ENCODE results near the gene CDRT15. TPM values are rescaled to one million over a fixed set of nuclear protein-coding genes. Genes with fewer than 3 reads are reported as not detected.
"Not testable (repeated sequence)": the region's sequence is repeated elsewhere in the genome, so short reads cannot be mapped to it uniquely, and the experiment has no call there.

CDRT15 gene
- total RNA-seq, 1 donor: not detected

DNA sequence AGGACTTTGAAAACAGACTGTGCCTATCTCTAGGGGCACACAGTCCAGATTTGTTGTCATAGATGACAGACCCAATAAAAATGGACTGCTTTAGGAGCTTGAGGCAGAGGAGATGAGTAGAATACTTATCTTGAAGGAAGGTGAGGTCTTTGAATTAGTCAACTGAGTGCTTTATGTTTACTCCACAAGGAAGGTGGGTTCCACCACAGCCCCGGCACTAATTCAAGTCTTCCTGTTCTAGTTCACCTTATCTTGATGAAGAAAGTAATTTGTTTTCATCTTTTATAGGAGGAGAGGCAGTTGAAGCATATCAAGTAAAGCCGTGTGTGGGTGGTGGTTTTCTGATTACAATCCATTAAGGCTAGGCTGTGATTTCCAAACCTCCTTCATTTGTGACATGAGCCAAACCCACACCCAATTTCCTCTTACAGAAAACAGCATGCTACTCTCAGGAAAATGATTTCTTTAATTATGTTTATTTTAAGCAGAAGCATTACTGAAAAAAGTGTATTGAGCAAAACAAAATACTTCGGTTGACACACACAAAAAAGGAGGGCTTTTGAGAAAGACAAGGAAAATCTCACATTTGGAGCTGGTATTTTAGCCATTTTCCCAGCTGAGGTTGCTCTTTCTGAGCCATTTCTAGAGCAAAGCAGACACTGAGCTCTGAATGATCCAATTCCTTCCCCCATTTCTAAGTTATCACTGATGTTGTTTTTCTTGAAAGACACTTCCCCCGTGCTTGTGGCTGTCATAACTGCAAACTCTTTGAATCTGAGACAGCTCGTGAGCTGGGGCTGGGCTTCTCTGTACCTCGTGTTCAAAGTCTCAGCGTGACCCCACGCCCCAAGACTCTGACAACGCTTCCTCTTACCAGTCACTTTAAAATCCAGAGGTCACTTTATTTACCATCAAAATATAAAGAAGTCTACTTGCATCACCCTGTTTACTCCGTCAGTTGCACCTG lies 35.4 kb downstream of the CDRT15 start:
- Histone ChIP-seq H3K4me1 (ENCODE audit: insufficient read depth, low read length) (peaks cover 93% of the 10 kb centered on the region), H3K27me3 (ENCODE audit: insufficient read depth, low read length) (no peaks in the 10 kb centered on the region), H3K4me3 (ENCODE audit: low read length) (no peak overlapping the region), H3K9me3 (ENCODE audit: low read depth, low read length) (no peaks in the 10 kb centered on the region)

DNA sequence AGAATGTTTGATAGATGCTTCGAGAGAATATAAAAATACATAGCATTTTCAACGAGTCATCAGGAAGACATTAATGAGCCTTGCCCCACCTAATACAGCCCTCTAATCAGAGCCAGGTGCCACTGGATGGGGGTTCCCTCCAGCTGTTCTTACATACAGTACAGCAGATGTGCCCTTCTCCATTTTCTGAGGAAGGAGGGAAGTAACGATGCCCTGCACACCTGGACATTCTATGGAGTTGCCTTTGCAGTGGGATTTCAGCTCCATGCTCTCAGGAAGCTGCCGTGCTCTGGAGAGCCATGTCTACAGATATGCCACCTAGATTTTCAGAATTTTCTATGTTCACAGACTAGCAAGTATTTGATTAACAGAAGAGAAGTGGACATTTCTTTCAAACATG lies 36.3 kb downstream of the CDRT15 start:
- Histone ChIP-seq H3K4me3 (ENCODE audit: low read length) (no peak overlapping the region), H3K9me3 (ENCODE audit: low read depth, low read length) (no peaks in the 10 kb centered on the region), H3K27me3 (ENCODE audit: insufficient read depth, low read length) (no peaks in the 10 kb centered on the region), H3K4me1 (ENCODE audit: insufficient read depth, low read length) (peaks cover 92% of the 10 kb centered on the region)

DNA sequence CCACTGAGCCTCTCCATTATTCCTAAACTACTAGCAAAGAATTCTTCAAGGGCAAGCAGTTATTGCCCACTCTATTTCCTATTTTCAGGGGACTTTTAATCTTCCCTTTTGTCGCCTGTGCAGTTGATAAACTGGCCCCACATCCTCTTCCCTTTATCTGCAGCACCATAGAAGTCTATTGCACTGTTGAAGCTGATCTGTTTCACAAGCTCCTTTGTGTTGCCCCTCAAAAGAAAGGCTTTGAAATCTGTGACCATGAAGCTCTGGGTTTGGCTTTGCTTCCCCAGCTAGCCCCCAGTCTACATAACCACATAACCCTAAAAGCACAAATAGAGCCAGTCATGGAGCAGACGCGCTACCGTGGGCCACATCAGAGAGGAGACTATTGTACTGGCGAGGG lies 37.1 kb downstream of the CDRT15 start:
- Histone ChIP-seq H3K4me1 (ENCODE audit: insufficient read depth, low read length) (peaks cover 85% of the 10 kb centered on the region), H3K9me3 (ENCODE audit: low read depth, low read length) (no peaks in the 10 kb centered on the region), H3K4me3 (ENCODE audit: low read length) (no peak overlapping the region), H3K27me3 (ENCODE audit: insufficient read depth, low read length) (no peaks in the 10 kb centered on the region)

DNA sequence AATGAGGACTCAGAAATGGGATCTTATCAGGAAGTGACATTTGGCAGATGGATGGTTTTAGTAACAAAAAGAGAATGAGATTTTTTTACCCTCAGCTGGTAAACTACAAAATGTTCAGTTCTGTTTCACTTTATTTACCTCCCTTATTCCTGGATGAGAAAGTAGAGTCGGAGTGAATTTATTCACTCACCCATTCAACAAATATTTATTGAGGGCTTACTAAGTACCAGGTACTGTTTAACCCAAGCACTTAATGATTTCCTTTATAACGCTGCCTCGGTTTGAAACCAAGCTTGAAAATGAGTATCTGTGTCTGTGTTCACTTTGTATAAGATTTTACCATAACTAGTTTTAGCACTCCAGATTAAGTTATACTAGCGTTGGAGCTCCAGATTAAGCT lies 38.1 kb downstream of the CDRT15 start:
- Histone ChIP-seq H3K4me3 (ENCODE audit: low read length) (no peak overlapping the region), H3K27me3 (ENCODE audit: insufficient read depth, low read length) (no peaks in the 10 kb centered on the region), H3K4me1 (ENCODE audit: insufficient read depth, low read length) (peaks cover 82% of the 10 kb centered on the region), H3K9me3 (ENCODE audit: low read depth, low read length) (no peaks in the 10 kb centered on the region)

DNA sequence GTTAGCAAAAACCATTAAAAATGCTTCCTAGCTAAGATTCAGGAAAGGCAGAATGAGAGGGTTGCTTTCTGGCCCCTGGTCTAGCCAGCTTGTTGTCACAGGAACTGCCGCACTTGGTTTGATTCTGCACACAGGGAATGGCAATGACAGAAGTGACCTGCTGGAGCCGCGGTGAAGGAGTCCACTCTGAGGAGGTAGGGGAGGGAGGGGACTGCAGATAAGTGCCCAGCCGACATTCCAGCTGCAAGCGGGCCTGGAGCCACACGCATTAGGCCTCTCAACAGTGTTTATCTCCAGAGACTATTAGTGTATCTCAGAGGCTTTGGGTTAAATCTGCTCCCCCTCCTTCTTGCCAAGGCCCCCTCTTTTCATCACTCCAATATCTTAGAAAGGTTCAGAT lies 38.6 kb downstream of the CDRT15 start:
- Histone ChIP-seq H3K4me3 (ENCODE audit: low read length) (no peak overlapping the region), H3K4me1 (ENCODE audit: insufficient read depth, low read length) (peaks cover 78% of the 10 kb centered on the region)

DNA sequence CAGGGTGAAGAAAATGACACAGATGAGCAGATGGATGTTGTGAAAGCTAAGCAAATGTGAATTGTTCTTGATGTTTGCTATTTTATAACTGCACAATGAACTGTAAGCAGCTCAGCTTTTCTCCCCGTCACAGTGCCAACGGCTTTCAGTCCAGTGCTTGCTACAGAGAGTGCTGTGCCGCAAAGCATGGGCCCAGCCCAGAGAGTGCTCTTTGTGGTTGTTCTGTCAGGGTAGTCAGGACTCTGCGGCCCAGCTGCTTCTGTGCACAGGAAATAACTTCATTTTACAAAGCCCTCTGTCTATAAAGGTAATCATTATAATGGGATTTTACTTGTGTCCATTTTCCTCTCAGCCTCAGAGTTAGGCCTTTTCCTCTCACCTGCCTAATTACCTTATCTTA lies 39.1 kb downstream of the CDRT15 start:
- no peak overlapping the region for H3K4me3 ChIP-seq (ENCODE audit: low read length)

More for the DNA sequence above, 38.6 kb downstream of the CDRT15 start:
- no peaks in the 10 kb centered on the region for H3K9me3 ChIP-seq (ENCODE audit: low read depth, low read length)
- no peaks in the 10 kb centered on the region for H3K27me3 ChIP-seq (ENCODE audit: insufficient read depth, low read length)

DNA sequence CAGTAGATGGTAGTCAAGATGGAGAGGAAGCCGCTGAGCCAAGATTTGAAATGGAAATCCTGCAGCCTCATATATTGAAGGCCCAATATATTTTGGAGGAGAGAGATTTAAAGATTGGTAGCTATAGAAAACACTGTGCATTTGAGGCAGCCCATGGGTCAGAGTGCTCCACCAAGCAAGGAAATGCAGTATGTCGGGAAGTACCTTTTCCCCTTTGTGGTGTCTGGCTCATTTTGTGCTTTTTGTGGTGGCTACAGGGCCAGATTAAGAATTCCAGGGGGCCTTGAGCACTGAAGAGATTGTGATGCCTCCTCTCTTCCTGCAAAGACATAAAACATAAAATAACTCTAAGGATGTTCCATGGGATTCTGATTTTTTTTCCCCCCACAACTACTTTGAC lies 39.6 kb downstream of the CDRT15 start:
- Histone ChIP-seq H3K27me3 (ENCODE audit: insufficient read depth, low read length) (no peaks in the 10 kb centered on the region), H3K9me3 (ENCODE audit: low read depth, low read length) (no peaks in the 10 kb centered on the region), H3K4me3 (ENCODE audit: low read length) (no peak overlapping the region), H3K4me1 (ENCODE audit: insufficient read depth, low read length) (peaks cover 73% of the 10 kb centered on the region)

More for the DNA sequence above, 39.1 kb downstream of the CDRT15 start:
- H3K9me3 ChIP-seq (ENCODE audit: low read depth, low read length): no peaks in the 10 kb centered on the region
- H3K4me1 ChIP-seq (ENCODE audit: insufficient read depth, low read length): peaks cover 74% of the 10 kb centered on the region
- no peaks in the 10 kb centered on the region for H3K27me3 ChIP-seq (ENCODE audit: insufficient read depth, low read length)

DNA sequence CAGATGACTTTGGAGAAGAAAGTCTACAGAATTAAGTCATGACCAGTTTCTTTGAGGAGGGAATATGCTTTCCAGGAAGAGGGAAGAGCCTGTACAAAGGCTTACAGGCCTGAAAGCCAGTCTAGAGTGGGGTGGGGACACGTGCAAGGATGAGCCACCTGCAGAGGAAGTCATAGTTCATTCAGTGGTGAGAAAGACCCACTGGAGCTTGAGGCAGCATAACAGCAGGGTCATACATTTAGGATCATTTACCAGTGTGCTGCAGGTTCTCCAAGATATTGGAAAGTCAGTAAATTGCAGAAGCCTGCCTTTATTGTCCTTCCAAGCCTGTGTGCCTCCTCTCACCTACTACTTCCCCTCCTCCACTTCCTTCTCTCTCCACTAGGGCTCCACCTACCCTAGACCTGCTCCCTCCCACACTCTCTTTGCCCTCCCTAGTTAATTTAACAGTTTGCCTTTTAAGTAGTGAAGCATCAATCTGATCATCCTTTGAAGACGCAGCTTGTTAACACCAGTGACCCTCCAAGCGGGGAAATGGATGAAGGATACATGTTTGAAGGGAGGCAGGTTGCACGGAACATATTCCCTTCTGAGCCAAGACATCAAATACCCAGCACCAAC lies 40.2 kb downstream of the CDRT15 start:
- H3K27me3 ChIP-seq (ENCODE audit: insufficient read depth, low read length): no peaks in the 10 kb centered on the region
- no peak overlapping the region for H3K4me3 ChIP-seq (ENCODE audit: low read length)
- H3K9me3 ChIP-seq (ENCODE audit: low read depth, low read length): no peaks in the 10 kb centered on the region
- H3K4me1 ChIP-seq (ENCODE audit: insufficient read depth, low read length): peaks cover 72% of the 10 kb centered on the region

DNA sequence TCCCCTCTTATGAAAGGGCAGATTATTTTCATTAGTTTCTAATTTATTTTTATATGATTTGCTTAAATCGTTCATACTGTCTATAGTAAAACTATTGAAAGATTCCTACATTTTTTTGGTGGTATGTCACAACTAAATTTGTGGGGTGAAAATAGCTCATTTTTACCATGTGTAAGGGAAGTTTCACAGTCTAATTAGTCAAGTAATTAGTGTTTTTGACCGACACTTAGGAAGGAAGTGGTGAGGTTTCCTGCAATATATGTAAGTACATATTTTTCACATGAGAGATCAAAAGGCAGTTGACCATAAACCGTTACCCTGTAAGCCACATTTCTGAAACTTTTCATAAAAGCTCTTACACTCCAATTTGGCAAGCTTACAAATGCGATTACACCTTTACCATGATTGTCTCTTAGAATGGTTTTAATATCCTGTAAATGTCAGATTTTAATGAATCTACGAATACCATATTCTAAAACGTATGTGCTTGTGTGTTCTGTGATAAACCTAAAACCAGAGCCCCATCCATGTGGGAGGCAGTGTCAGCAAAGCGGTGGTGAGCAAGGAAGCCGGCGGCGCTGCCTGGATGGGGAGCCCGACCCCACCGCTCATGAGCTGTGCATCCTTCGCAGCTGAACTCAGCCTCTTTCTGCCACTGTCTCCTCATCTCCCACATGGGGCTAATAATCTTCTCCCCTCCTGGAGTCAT lies 43.9 kb downstream of the CDRT15 start:
- not testable (repeated sequence) for H3K27me3 ChIP-seq (ENCODE audit: insufficient read depth, low read length); H3K4me3 ChIP-seq (ENCODE audit: low read length); H3K9me3 ChIP-seq (ENCODE audit: low read depth, low read length)
- peaks cover 40% of the 10 kb centered on the region for H3K4me1 ChIP-seq (ENCODE audit: insufficient read depth, low read length)

DNA sequence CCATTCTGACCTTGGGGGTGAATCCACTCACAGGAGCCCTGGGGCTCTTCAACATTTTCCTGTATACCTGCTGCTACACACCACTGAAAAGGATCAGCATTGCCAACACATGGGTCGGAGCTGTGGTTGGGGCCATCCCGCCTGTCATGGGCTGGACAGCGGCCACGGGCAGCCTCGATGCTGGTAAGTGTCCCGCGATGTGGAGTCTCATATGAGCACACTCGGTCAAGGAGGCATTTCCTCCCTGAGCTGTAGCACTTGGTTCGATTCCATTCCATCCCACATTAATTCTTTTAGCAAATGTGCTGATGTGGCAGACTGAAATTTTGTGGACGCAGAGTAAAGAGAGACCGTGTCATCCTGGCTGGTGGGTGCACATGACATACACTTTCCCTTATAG lies 44.6 kb downstream of the CDRT15 start:
- not testable (repeated sequence) for H3K4me3 ChIP-seq (ENCODE audit: low read length); H3K9me3 ChIP-seq (ENCODE audit: low read depth, low read length); H3K27me3 ChIP-seq (ENCODE audit: insufficient read depth, low read length)
- peaks cover 32% of the 10 kb centered on the region for H3K4me1 ChIP-seq (ENCODE audit: insufficient read depth, low read length)

DNA sequence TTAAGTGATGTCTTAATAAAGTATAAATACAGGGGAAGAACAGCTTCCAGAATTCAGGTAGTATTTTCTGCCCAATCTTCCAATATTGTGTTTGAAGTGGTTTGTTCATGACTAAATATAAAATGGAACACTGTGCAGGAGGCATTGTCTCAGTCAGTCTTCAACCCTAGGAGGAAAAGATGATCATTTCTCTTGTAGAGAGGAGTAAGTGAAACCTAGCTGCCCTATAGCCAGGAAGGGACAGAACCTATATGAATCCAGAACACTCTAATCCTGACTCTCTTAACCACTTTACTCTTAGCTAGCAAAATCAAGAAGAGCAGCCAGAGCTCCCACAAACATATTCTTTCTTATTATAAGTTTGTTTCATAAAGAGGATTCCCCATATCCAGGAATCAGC lies 45.2 kb downstream of the CDRT15 start:
- peaks cover 26% of the 10 kb centered on the region for H3K4me1 ChIP-seq (ENCODE audit: insufficient read depth, low read length)
- H3K9me3 ChIP-seq (ENCODE audit: low read depth, low read length); H3K4me3 ChIP-seq (ENCODE audit: low read length); H3K27me3 ChIP-seq (ENCODE audit: insufficient read depth, low read length): not testable (repeated sequence)

DNA sequence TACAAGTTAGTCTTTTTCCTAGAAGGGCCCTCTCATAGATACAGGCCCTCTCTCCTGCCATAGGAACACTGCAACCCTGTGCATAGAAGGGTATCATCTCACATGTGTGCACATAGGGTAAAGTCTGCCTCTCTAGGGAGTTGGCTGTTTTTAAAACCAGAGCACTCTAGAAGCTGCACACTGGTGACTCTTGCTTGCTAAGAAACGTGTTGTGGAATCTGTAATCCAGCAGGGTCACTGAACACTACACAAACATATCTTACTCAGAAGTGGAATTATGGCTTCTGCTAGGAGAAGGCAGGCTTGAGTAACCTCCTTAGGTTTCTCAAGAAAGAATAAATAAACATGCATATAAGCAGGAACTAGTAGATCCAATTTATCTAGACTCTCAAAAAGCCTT lies 45.9 kb downstream of the CDRT15 start:
- H3K4me1 ChIP-seq (ENCODE audit: insufficient read depth, low read length): peaks cover 20% of the 10 kb centered on the region
- H3K4me3 ChIP-seq (ENCODE audit: low read length); H3K27me3 ChIP-seq (ENCODE audit: insufficient read depth, low read length): not testable (repeated sequence)

DNA sequence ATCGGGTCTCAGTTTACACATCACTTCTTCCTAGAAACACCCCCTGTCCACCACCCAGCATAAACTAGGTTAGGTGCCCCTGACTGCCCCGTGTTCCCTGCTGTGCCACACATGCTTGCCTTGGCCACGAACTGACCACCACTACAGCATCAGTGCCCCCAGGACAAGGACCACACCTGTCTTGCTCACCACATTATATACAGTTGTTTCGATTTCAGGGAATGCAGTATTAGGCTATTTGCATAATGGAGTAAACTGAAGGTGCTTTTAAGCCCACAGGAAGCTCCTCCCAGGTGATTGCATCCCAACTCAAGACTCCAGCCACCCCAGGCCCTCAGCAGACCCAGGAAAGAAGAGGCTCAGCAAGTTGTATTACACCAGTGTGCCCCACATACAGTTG lies 50.2 kb downstream of the CDRT15 start:
- H3K9me3 ChIP-seq (ENCODE audit: low read depth, low read length); H3K4me1 ChIP-seq (ENCODE audit: insufficient read depth, low read length); H3K4me3 ChIP-seq (ENCODE audit: low read length); H3K27me3 ChIP-seq (ENCODE audit: insufficient read depth, low read length): not testable (repeated sequence)

More for the DNA sequence above, 45.9 kb downstream of the CDRT15 start:
- H3K9me3 ChIP-seq (ENCODE audit: low read depth, low read length): not testable (repeated sequence)

Data from mononuclear cell (primary cell).